MM.1S (cell line): ENCODE data around the gene VRK3.

Source experiments
- DNase-seq: peaks from one replicate; pipeline ENCODE4 v3.0.0-alpha.2; 2015
- H2AFZ ChIP-seq: fragments of 300-600 bp; sonication (generic); 2 replicates; pipeline ENCODE4 v1.6.0; 2016; ENCODE audit warnings: antibody characterized with exemption, low read length
- H3F3A ChIP-seq: fragments of 300-600 bp; sonication (generic); 2 replicates; pipeline ENCODE4 v1.6.1; 2016; ENCODE audit warnings: mild to moderate bottlenecking, antibody characterized with exemption, low read length, moderate library complexity, mixed read lengths; ENCODE audit not compliant: insufficient read depth
- H3K27ac ChIP-seq: fragments of 300-600 bp; sonication (generic); 2 replicates; pipeline ENCODE4 v1.5.1; 2016; ENCODE audit warnings: mild to moderate bottlenecking, low read length
- H3K27me3 ChIP-seq: fragments of 300-600 bp; sonication (generic); replicated peaks from 2 replicates; pipeline ENCODE4 v1.6.0; 2016; ENCODE audit warnings: low read length; ENCODE audit not compliant: insufficient read depth
- H3K36me3 ChIP-seq: fragments of 300-600 bp; sonication (generic); replicated peaks from 2 replicates; pipeline ENCODE4 v1.6.1; 2016; ENCODE audit warnings: mild to moderate bottlenecking, low read length, mixed read lengths; ENCODE audit not compliant: insufficient read depth
- H3K4me1 ChIP-seq: fragments of 300-600 bp; sonication (generic); 2 replicates; pipeline ENCODE4 v1.6.1; 2016; ENCODE audit warnings: low read length, mixed read lengths
- H3K4me2 ChIP-seq: fragments of 300-600 bp; sonication (generic); 2 replicates; pipeline ENCODE4 v1.6.0; 2016; ENCODE audit warnings: low read depth, low read length
- H3K4me3 ChIP-seq: fragments of 300-600 bp; sonication (generic); 2 replicates; pipeline ENCODE4 v1.5.1; 2016; ENCODE audit warnings: low read length, mixed read lengths
- H3K79me2 ChIP-seq: fragments of 300-600 bp; sonication (generic); 2 replicates; pipeline ENCODE4 v1.6.1; 2016; ENCODE audit warnings: mixed run types, low read length, mixed read lengths
- H3K9ac ChIP-seq: fragments of 300-600 bp; sonication (generic); 2 replicates; pipeline ENCODE4 v1.6.1; 2016; ENCODE audit warnings: low read length, mixed read lengths
- H3K9me2 ChIP-seq: fragments of 300-600 bp; sonication (generic); replicated peaks from 2 replicates; pipeline ENCODE4 v1.6.1; 2016; ENCODE audit warnings: mild to moderate bottlenecking, low read length, mixed read lengths; ENCODE audit not compliant: insufficient read depth
- H3K9me3 ChIP-seq: fragments of 300-600 bp; sonication (generic); replicated peaks from 2 replicates; pipeline ENCODE4 v1.6.1; 2016; ENCODE audit warnings: mild to moderate bottlenecking, low read length, mixed read lengths; ENCODE audit not compliant: insufficient read depth
- H4K20me1 ChIP-seq: fragments of 300-600 bp; sonication (generic); 2 replicates; pipeline ENCODE4 v1.6.1; 2016; ENCODE audit warnings: mild to moderate bottlenecking, low read length, moderate library complexity, mixed read lengths; ENCODE audit not compliant: insufficient read depth
- EZH2 ChIP-seq: fragments of 300-600 bp; sonication (generic); optimal IDR thresholded peaks from 2 replicates; pipeline ENCODE3; 2017; ENCODE audit warnings: low read depth, mild to moderate bottlenecking, antibody characterized with exemption, low read length, mixed read lengths
- EZH2phosphoT487 ChIP-seq: fragments of 300-600 bp; sonication (generic); IDR thresholded peaks from 2 replicates; pipeline ENCODE4 v1.6.1; 2018; ENCODE audit warnings: antibody characterized with exemption, low read length
- TF ChIP-seq, protein P1 (sequence below): fragments of 300-600 bp; sonication (generic); IDR thresholded peaks from 2 replicates; pipeline ENCODE4 v1.5.1; 2016; ENCODE audit warnings: antibody characterized with exemption, low read length, mixed read lengths

VRK3 gene

DNA sequence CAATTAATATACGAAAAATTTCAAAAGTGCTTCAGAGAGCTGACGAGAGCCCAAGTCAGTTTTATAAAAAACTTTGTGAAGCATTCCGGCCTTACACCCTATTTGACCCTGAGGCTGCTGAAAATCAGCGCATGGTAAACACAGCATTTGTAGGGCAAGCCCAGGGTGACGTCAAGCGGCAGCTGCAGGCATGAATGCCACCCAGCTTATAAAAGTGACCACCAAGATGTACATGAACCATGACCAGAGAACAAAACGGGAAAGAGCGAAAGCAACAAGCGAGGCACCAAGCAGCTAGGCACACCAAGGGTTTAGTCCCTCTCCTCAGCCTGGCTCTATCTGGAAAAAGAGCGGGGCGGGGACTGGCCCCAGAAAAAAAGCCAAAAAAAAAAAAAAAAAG lies 70.2 kb downstream of the VRK3 start:
- H3K9ac ChIP-seq = no peak overlapping the region
- H3K36me3 ChIP-seq = no peaks in the 10 kb centered on the region
- no peak overlapping the region for H3K4me3 ChIP-seq
- H3K4me2 ChIP-seq = no peak overlapping the region
- no peaks in the 10 kb centered on the region for H3K9me3 ChIP-seq
- no peak overlapping the region for H2AFZ ChIP-seq
- 0 out of 2 replicates have a peak, but pooled peaks cover 8% of the 10 kb centered on the region for H3K4me1 ChIP-seq
- TF ChIP-seq, protein P1, sequence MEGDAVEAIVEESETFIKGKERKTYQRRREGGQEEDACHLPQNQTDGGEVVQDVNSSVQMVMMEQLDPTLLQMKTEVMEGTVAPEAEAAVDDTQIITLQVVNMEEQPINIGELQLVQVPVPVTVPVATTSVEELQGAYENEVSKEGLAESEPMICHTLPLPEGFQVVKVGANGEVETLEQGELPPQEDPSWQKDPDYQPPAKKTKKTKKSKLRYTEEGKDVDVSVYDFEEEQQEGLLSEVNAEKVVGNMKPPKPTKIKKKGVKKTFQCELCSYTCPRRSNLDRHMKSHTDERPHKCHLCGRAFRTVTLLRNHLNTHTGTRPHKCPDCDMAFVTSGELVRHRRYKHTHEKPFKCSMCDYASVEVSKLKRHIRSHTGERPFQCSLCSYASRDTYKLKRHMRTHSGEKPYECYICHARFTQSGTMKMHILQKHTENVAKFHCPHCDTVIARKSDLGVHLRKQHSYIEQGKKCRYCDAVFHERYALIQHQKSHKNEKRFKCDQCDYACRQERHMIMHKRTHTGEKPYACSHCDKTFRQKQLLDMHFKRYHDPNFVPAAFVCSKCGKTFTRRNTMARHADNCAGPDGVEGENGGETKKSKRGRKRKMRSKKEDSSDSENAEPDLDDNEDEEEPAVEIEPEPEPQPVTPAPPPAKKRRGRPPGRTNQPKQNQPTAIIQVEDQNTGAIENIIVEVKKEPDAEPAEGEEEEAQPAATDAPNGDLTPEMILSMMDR = no peak
- TF ChIP-seq EZH2phosphoT487 (no peak), EZH2 (no peak)
- DNase-seq = no peak
- H3K27me3 ChIP-seq = no peaks in the 10 kb centered on the region
- no peaks in the 10 kb centered on the region for H3F3A ChIP-seq
- H3K9me2 ChIP-seq = no peaks in the 10 kb centered on the region
- H3K27ac ChIP-seq = no peak overlapping the region
- no peaks in the 10 kb centered on the region for H3K79me2 ChIP-seq
- H4K20me1 ChIP-seq = no peaks in the 10 kb centered on the region

DNA sequence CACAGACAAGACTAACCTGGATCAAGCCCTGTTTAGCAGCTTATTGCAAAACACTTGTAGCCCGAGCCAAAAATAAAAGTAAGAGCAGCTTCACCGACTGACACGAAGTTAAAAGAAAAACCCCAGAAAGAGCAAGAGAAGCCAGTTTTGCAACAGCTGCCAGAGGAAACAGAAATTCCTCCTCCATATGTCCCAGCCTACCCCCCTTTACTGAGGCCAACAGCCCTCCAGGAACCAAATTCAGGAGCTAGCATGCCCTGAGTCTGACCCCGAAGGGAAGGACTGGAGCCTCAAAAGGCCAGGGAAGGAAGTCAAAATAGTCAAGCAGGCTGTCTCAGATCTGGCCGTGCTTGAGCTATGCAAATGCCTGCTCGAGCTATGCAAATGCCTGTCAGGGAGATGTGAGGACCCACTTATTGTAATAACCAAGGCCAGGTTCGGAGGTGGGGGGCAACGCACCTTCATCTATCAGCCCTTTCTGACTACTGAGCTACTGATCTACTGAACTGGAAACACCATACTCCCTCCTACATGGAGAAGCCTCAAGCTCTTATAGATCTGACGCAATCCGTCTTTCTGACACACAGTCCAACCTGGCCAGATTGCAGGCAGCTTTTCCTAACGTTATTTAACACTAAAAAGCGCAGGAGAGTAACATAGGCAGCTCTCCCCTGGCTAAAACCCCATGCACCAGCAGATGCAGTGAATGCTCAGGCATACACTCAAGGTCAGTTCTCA lies 70.9 kb downstream of the VRK3 start:
- Histone ChIP-seq H3F3A (no peaks in the 10 kb centered on the region), H3K9me2 (no peaks in the 10 kb centered on the region), H3K4me1 (0 out of 2 replicates have a peak, but pooled peaks cover 8% of the 10 kb centered on the region), H3K36me3 (no peaks in the 10 kb centered on the region), H3K9ac (no peak overlapping the region), H3K27me3 (no peaks in the 10 kb centered on the region), H3K4me2 (peak overlapping the region; percentile 25; the same call in 1 of the 2 replicates), H3K27ac (no peak overlapping the region), H3K4me3 (no peak overlapping the region), H3K9me3 (no peaks in the 10 kb centered on the region), H3K79me2 (no peaks in the 10 kb centered on the region), H4K20me1 (no peaks in the 10 kb centered on the region), H2AFZ (no peak overlapping the region)
- TF ChIP-seq EZH2 (no peak), EZH2phosphoT487 (no peak)
- TF ChIP-seq, protein P1 = no peak
- DNase-seq = no peak

DNA sequence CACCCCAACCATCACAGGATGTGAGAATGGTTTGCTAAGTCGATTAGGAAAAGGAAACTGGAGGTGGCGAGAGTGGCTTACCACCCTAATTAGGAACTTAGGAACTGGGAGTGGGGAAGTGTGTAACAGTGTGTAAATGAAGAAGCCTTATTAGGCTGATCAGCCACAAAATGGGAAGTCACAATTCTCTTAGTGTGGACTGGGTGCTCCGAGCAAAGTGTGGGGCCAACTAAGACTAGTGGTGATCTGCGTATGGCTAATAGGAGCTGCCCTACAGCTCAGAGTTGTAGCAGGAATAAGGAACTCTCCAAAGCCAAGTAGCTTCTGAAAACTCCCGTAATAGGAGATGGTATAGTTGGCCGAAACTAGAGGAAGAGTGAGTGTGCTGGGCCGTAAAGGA lies 71.8 kb downstream of the VRK3 start:
- Histone ChIP-seq H3K79me2 (no peaks in the 10 kb centered on the region), H3F3A (no peaks in the 10 kb centered on the region), H3K36me3 (no peaks in the 10 kb centered on the region), H3K4me1 (0 out of 2 replicates have a peak, but pooled peaks cover 8% of the 10 kb centered on the region), H3K4me2 (no peak overlapping the region; the same call in 1 of the 2 replicates), H3K27ac (no peak overlapping the region), H3K9ac (no peak overlapping the region), H3K27me3 (no peaks in the 10 kb centered on the region), H3K4me3 (no peak overlapping the region), H3K9me3 (no peaks in the 10 kb centered on the region), H3K9me2 (no peaks in the 10 kb centered on the region), H2AFZ (no peak overlapping the region), H4K20me1 (no peaks in the 10 kb centered on the region)
- no peak for DNase-seq
- TF ChIP-seq EZH2 (no peak), EZH2phosphoT487 (no peak)
- TF ChIP-seq, protein P1 = no peak
